Measurements from ENCODE around the gene GALNT7. TPM values are rescaled to one million over a fixed set of nuclear protein-coding genes. Genes with fewer than 3 reads are reported as not detected.

Gene GALNT7
- total RNA-seq, 1 donor from 2014 or later = 36.2 TPM

GRCh38 chr4:173167758-173168395 lies 734 bp upstream of the GALNT7 start:
- Mint-ChIP-seq H3K9me3 (no peaks in the 10 kb centered on the region), H3K36me3 (ENCODE audit: low read depth) (no peaks in the 10 kb centered on the region), H3K4me3 (peak overlapping the region; percentile 96), H3K4me1 (peaks cover 27% of the 10 kb centered on the region), H3K27ac (ENCODE audit: unreplicated experiment) (peak overlapping the region; percentile 98), H3K27me3 (ENCODE audit: low read depth) (no peaks in the 10 kb centered on the region)
- TF ChIP-seq CTCF (conservative IDR thresholded peaks at IDR 0.05) = no peak
- no peak for DNase-seq (ENCODE audit: low read depth, low spot score)

GRCh38 chr4:173169178-173169427 lies 492 bp downstream of the GALNT7 start:
- Mint-ChIP-seq H3K4me1 (peaks cover 36% of the 10 kb centered on the region), H3K9me3 (no peaks in the 10 kb centered on the region), H3K4me3 (no peak overlapping the region), H3K36me3 (ENCODE audit: low read depth) (no peaks in the 10 kb centered on the region), H3K27me3 (ENCODE audit: low read depth) (no peaks in the 10 kb centered on the region), H3K27ac (ENCODE audit: unreplicated experiment) (no peak overlapping the region)
- TF ChIP-seq CTCF (conservative IDR thresholded peaks at IDR 0.05) = no peak
- no peak for DNase-seq (ENCODE audit: low read depth, low spot score)

GRCh38 chr4:173169428-173170181 lies 994 bp downstream of the GALNT7 start:
- Mint-ChIP-seq H3K27ac (ENCODE audit: unreplicated experiment) (peak overlapping the region; percentile 65), H3K4me1 (peaks cover 36% of the 10 kb centered on the region), H3K27me3 (ENCODE audit: low read depth) (no peaks in the 10 kb centered on the region), H3K4me3 (peak overlapping the region; percentile 88), H3K9me3 (no peaks in the 10 kb centered on the region), H3K36me3 (ENCODE audit: low read depth) (no peaks in the 10 kb centered on the region)
- peak; percentile 12 for TF ChIP-seq CTCF (conservative IDR thresholded peaks at IDR 0.05)
- peak; percentile 48 for DNase-seq (ENCODE audit: low read depth, low spot score)

- Mint-ChIP-seq H3K27ac (ENCODE audit: unreplicated experiment) (peak overlapping the region; percentile 65), H3K36me3 (ENCODE audit: low read depth) (no peaks in the 10 kb centered on the region), H3K4me3 (peak overlapping the region; percentile 88), H3K9me3 (no peaks in the 10 kb centered on the region), H3K27me3 (ENCODE audit: low read depth) (no peaks in the 10 kb centered on the region), H3K4me1 (peaks cover 36% of the 10 kb centered on the region)
- no peak for TF ChIP-seq CTCF (conservative IDR thresholded peaks at IDR 0.05)
- no peak for DNase-seq (ENCODE audit: low read depth, low spot score)
These were observed 1.7 kb downstream of the GALNT7 start for GRCh38 chr4:173170182-173170778.

GRCh38 chr4:173171098-173171497 lies 2.5 kb downstream of the GALNT7 start:
- Mint-ChIP-seq H3K27me3 (ENCODE audit: low read depth) (no peaks in the 10 kb centered on the region), H3K4me1 (peaks cover 36% of the 10 kb centered on the region), H3K9me3 (no peaks in the 10 kb centered on the region), H3K27ac (ENCODE audit: unreplicated experiment) (no peak overlapping the region), H3K4me3 (peak overlapping the region; percentile 88), H3K36me3 (ENCODE audit: low read depth) (no peaks in the 10 kb centered on the region)
- peak; percentile 59 for TF ChIP-seq CTCF (conservative IDR thresholded peaks at IDR 0.05)
- DNase-seq (ENCODE audit: low read depth, low spot score) = no peak
